Hepatocyte (in vitro differentiated cells): ENCODE results near the gene ACIN1.
A peak's percentile ranks its signal among the peaks of the same experiment; 100 is the strongest.

Experiments
- EZH2 ChIP-seq: fragments of 200-600 bp; sonication (generic); IDR thresholded peaks from 2 replicates; pipeline ENCODE4 v1.6.1; 2016; ENCODE audit warnings: antibody characterized with exemption, mild to moderate bottlenecking, borderline replicate concordance
- EZH2phosphoT487 ChIP-seq: fragments of 200-600 bp; sonication (generic); IDR thresholded peaks from one replicate; pipeline ENCODE4 v1.6.1; 2018; ENCODE audit warnings: antibody characterized with exemption, mild to moderate bottlenecking, low read depth, moderate library complexity; ENCODE audit not compliant: unreplicated experiment, severe bottlenecking
- TF ChIP-seq, protein P1 (sequence below): fragments of 200-600 bp; sonication (generic); IDR thresholded peaks from 2 replicates; pipeline ENCODE4 v1.5.1; 2016; ENCODE audit warnings: antibody characterized with exemption, mild to moderate bottlenecking; ENCODE audit not compliant: poor library complexity

- TF ChIP-seq, protein P1, sequence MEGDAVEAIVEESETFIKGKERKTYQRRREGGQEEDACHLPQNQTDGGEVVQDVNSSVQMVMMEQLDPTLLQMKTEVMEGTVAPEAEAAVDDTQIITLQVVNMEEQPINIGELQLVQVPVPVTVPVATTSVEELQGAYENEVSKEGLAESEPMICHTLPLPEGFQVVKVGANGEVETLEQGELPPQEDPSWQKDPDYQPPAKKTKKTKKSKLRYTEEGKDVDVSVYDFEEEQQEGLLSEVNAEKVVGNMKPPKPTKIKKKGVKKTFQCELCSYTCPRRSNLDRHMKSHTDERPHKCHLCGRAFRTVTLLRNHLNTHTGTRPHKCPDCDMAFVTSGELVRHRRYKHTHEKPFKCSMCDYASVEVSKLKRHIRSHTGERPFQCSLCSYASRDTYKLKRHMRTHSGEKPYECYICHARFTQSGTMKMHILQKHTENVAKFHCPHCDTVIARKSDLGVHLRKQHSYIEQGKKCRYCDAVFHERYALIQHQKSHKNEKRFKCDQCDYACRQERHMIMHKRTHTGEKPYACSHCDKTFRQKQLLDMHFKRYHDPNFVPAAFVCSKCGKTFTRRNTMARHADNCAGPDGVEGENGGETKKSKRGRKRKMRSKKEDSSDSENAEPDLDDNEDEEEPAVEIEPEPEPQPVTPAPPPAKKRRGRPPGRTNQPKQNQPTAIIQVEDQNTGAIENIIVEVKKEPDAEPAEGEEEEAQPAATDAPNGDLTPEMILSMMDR: peak; percentile 11
- TF ChIP-seq EZH2 (no peak), EZH2phosphoT487 (no peak)
Observed at GRCh38 chr14:23054000-23054811, 40.7 kb downstream of the ACIN1 start.
